HepG2 (cell line): ENCODE results near the gene ARFGAP3. TPM values are rescaled to one million over a fixed set of nuclear protein-coding genes. Genes with fewer than 3 reads are reported as not detected.

Source experiments
- ATAC-seq: fragments of 200-7000 bp; cut with Tn5 transposase; 3 replicates; pipeline ENCODE4 v1.9.1; 2020; ENCODE audit warnings: mild to moderate bottlenecking, moderate library complexity
- BruUV-seq: library from RNA; stranded (reverse); fragments of 400-500 nt; replicated peaks from 2 replicates; lab custom pipeline; 2021; lab: Mats Ljungman, UMichigan
- CTCF ChIA-PET: fragments of 300-600 bp; formaldehyde crosslinking; extraction: SDS; loops from one replicate; lab custom pipeline; 2021; ENCODE audit warnings: low total read pairs, inconsistent platforms, low intra/inter-chr PET ratio; lab: Yijun Ruan, JAX
- POLR2A ChIA-PET: fragments of 350-600 bp; sonication (Branson Sonifier 250); formaldehyde crosslinking; loops from one replicate; lab custom pipeline; 2020; ENCODE audit warnings: antibody characterized with exemption, inconsistent platforms; lab: Yijun Ruan, JAX
- DNase-seq: peaks from one replicate; pipeline ENCODE4 v3.0.0-alpha.2; 2015; ENCODE audit warnings: low spot score
- FAIRE-seq: peaks from 3 replicates; lab custom pipeline; 2011; peaks lifted over from hg19 to GRCh38; lab: Jason Lieb, UNC
- H2AFZ ChIP-seq: one replicate; pipeline ENCODE4 v1.6.1; 2011; ENCODE audit warnings: low read length, inconsistent platforms
- H3K27ac ChIP-seq: fragments of 300-600 bp; 3 replicates; pipeline ENCODE4 v1.8.0; 2011; ENCODE audit warnings: mixed run types, mild to moderate bottlenecking, mixed read lengths, low read length, inconsistent platforms; ENCODE audit not compliant: insufficient read depth; ENCODE audit errors: extremely low read length
- H3K27me3 ChIP-seq, 2 experiments: fragments of 200-600 bp in 1 of 2; 2 replicates in 1 of 2; 3 replicates in 1 of 2; pipeline versions ENCODE4 v1.6.0 to v1.8.0; 2011; ENCODE audit warnings: low read length in 2 of 2, mild to moderate bottlenecking in 2 of 2, moderate library complexity in 2 of 2, inconsistent platforms in 1 of 2; ENCODE audit not compliant: insufficient read depth in 2 of 2, control insufficient read depth in 1 of 2
- H3K36me3 ChIP-seq, 2 experiments: fragments of 200-600 bp in 1 of 2; replicated peaks in 1 of 2; 2 replicates in 1 of 2; 3 replicates in 1 of 2; pipeline versions ENCODE4 v1.5.1 to v1.8.0; 2011; ENCODE audit warnings: low read length in 2 of 2, inconsistent platforms in 1 of 2; ENCODE audit not compliant: insufficient read depth in 2 of 2, control insufficient read depth in 1 of 2
- H3K4me1 ChIP-seq: 2 replicates; pipeline ENCODE4 v1.5.1; 2012; ENCODE audit warnings: low read length, inconsistent platforms; ENCODE audit not compliant: insufficient read depth
- H3K4me2 ChIP-seq: 2 replicates; pipeline ENCODE4 v1.6.0; 2011; ENCODE audit warnings: low read depth, low read length, inconsistent platforms
- H3K4me3 ChIP-seq, 3 experiments: fragments of 200-600 bp in 1 of 3; sonication (generic), shearing (Covaris generic) in 1 of 3; replicated peaks in 1 of 3; 2 replicates each; pipeline ENCODE4 v1.5.1; 2011 to 2016; ENCODE audit warnings: low read length in 3 of 3, inconsistent platforms in 2 of 3, low read depth in 2 of 3, mild to moderate bottlenecking in 2 of 3, control low read depth in 1 of 3, mixed read lengths in 1 of 3; ENCODE audit not compliant: insufficient read depth in 1 of 3
- H3K79me2 ChIP-seq: one replicate; pipeline ENCODE4 v1.6.1; 2011; ENCODE audit warnings: low read length, inconsistent platforms; ENCODE audit not compliant: insufficient read depth
- H3K9ac ChIP-seq: 2 replicates; pipeline ENCODE4 v1.6.0; 2011; ENCODE audit warnings: mild to moderate bottlenecking, low read depth, low read length, inconsistent platforms; ENCODE audit not compliant: insufficient read depth
- H3K9me3 ChIP-seq: 2 replicates; pipeline ENCODE4 v1.5.1; 2012; ENCODE audit warnings: mild to moderate bottlenecking, low read length
- H4K20me1 ChIP-seq: 2 replicates; pipeline ENCODE4 v1.6.0; 2011; ENCODE audit warnings: inconsistent platforms, mild to moderate bottlenecking, low read length, moderate library complexity; ENCODE audit not compliant: insufficient read depth
- LCORL ChIP-seq, 2 experiments: fragments of 450-650 bp in 1 of 2; sonication (generic) in 1 of 2; formaldehyde crosslinking in 1 of 2; IDR thresholded peaks; 2 replicates each; pipeline versions ENCODE4 v1.5.0 to v1.6.1; 2017 to 2020; ENCODE audit warnings: antibody characterized with exemption in 1 of 2, missing genetic modification reagents in 1 of 2
- RXRB ChIP-seq: IDR thresholded peaks from 2 replicates; pipeline ENCODE4 v1.6.1; 2016; ENCODE audit warnings: borderline replicate concordance, missing genetic modification reagents, missing compliant biosample characterization
- SNAI1 ChIP-seq: sonication (generic); formaldehyde crosslinking; IDR thresholded peaks from 2 replicates; pipeline ENCODE4 v1.5.0; 2020; ENCODE audit warnings: mild to moderate bottlenecking, missing genetic modification reagents, borderline replicate concordance
- ZNF121 ChIP-seq: sonication (generic); formaldehyde crosslinking; IDR thresholded peaks from 2 replicates; pipeline ENCODE4 v1.5.0; 2020; ENCODE audit warnings: mild to moderate bottlenecking, missing genetic modification reagents
- ZNF263 ChIP-seq: sonication (generic); formaldehyde crosslinking; IDR thresholded peaks from 2 replicates; pipeline ENCODE4 v1.4.0; 2020; ENCODE audit warnings: missing genetic modification reagents
- ZNF331 ChIP-seq: sonication (generic); formaldehyde crosslinking; IDR thresholded peaks from 2 replicates; pipeline ENCODE4 v1.4.0; 2020; ENCODE audit warnings: missing genetic modification reagents
- ZNF33A ChIP-seq: sonication (generic); formaldehyde crosslinking; IDR thresholded peaks from 2 replicates; pipeline ENCODE4 v1.5.1; 2020; ENCODE audit warnings: missing genetic modification reagents, mild to moderate bottlenecking, moderate library complexity, borderline replicate concordance
- ZNF607 ChIP-seq: sonication (generic); formaldehyde crosslinking; IDR thresholded peaks from 2 replicates; pipeline ENCODE4 v1.5.1; 2020; ENCODE audit warnings: missing genetic modification reagents, mild to moderate bottlenecking, borderline replicate concordance
- ZNF766 ChIP-seq: sonication (generic); formaldehyde crosslinking; IDR thresholded peaks from 2 replicates; pipeline ENCODE4 v1.5.0; 2020; ENCODE audit warnings: missing genetic modification reagents, borderline replicate concordance
- ZSCAN22 ChIP-seq: sonication (generic); formaldehyde crosslinking; IDR thresholded peaks from 2 replicates; pipeline ENCODE4 v1.4.0; 2020; ENCODE audit warnings: mild to moderate bottlenecking, missing genetic modification reagents
- WGBS: methylation state at CpG from one replicate; pipeline ENCODE4 v1.1.6; 2017; ENCODE audit warnings: low lambda C conversion rate; 5-methylcytosine and 5-hydroxymethylcytosine counted together
- in situ Hi-C: cut with HindIII; loops from 2 replicates; pipeline ENCODE4 v1.10.0; 2017; ENCODE audit warnings: low pct_unique_long_range_greater_than_20kb; ENCODE audit not compliant: extremely low pct_ligation_motif_present
- intact Hi-C: fragments of 100-400 bp; cut with micrococcal nuclease; formaldehyde crosslinking; loops from one replicate; pipeline ENCODE4 v1.10.0; 2022; ENCODE audit not compliant: unreplicated experiment
- polyA plus RNA-seq, 8 experiments: library from polyadenylated mRNA; depleted of rRNA in 3 of 8; stranded (reverse) in 7 of 8; unstranded in 1 of 8; fragments of >200 nt; fragmentation: Illumina TruSeq in 4 of 8; extraction: Trizol in 4 of 8; gene quantifications; 2 replicates each; pipeline versions ENCODE4 v1.2.1 to v1.2.3, GENCODE V29; 2011 to 2016; ENCODE audit warnings: low read depth in 4 of 8, missing spikeins in 1 of 8, mixed read lengths in 1 of 8; ENCODE audit not compliant: insufficient read depth in 1 of 8
- total RNA-seq, 5 experiments: library from RNA; depleted of rRNA; stranded (reverse); fragments of >200 nt; fragmentation: Illumina TruSeq; extraction: Trizol; gene quantifications; 2 replicates each; pipeline ENCODE4 v1.2.3, GENCODE V29; 2016; ENCODE audit warnings: low read depth in 1 of 5
- TF ChIP-seq, protein P1 (sequence below): sonication (generic); formaldehyde crosslinking; conservative IDR thresholded peaks from 2 replicates; pipeline ENCODE4 v1.8.0; 2022; ENCODE audit warnings: low read depth, missing genetic modification reagents
- TF ChIP-seq, protein P2 (sequence below): sonication (generic); formaldehyde crosslinking; IDR thresholded peaks from 2 replicates; pipeline ENCODE4 v1.5.0; 2020; ENCODE audit warnings: mild to moderate bottlenecking, missing genetic modification reagents
- TF ChIP-seq, protein P3 (sequence below): IDR thresholded peaks from 2 replicates; pipeline ENCODE4 v1.6.1; 2016; ENCODE audit warnings: missing compliant biosample characterization, missing genetic modification reagents, borderline replicate concordance
- TF ChIP-seq, protein P4 (sequence below), 2 experiments: sonication (generic) in 1 of 2; formaldehyde crosslinking in 1 of 2; IDR thresholded peaks; 2 replicates each; pipeline versions ENCODE4 v1.5.1 to v1.6.1; 2011 to 2020; ENCODE audit warnings: borderline replicate concordance in 1 of 2, low read depth in 1 of 2, low read length in 1 of 2, mild to moderate bottlenecking in 1 of 2, missing genetic modification reagents in 1 of 2, moderate library complexity in 1 of 2

Gene ARFGAP3
- total and polyA plus RNA-seq, 2 of the 13 experiments (the other 11 are each of a cell fraction or from before 2014, with no cell fraction given), result 41.7 to 61.6 TPM

DNA sequence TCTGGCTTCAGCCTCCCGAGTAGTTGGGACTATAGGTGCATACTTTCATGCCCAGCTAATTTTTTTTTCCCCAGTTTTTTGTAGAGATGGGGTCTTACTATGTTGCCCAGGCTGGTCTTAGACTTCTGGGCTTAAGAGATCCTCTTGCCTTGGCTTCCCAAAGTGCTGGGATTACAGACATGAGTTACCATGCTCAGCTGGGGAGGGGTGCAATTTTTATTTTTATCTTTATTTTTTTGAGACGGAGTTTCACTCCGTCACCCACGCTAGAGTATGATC, 86.7 kb downstream of the ARFGAP3 start:
- Histone ChIP-seq H4K20me1 (no peaks in the 10 kb centered on the region), H3K4me1 (peaks cover 70% of the 10 kb centered on the region), H3K79me2 (no peaks in the 10 kb centered on the region), H3K4me2 (peak overlapping the region; percentile 73; the same call in 1 of the 2 replicates), H3K36me3 (no peaks in the 10 kb centered on the region), H3K4me3 (no peak overlapping the region), H3K9me3 (no peaks in the 10 kb centered on the region), H2AFZ (no peak overlapping the region), H3K27ac (no peak overlapping the region), H3K9ac (no peak overlapping the region), H3K27me3 (peaks cover 0 to 2% of the 10 kb centered on the region in 2 experiments; a peak in 3 of 5 replicates)
- POLR2A ChIA-PET, result no interaction called here
- DNase-seq (no peak), FAIRE-seq (no peak), ATAC-seq (no peak)
- intact Hi-C loops, result no loop called here
- in situ Hi-C loops, result loop anchor here (5.0 kb wide), 1 partner anchor 97 kb away; no protein-coding TSS in a partner anchor
- BruUV-seq, result no TSS peak
- WGBS, result 80% methylated on average over 4 of the region's 4 CpGs
- CTCF ChIA-PET, result no interaction called here
- TF ChIP-seq ZNF766 (CRISPR knock-in tag), result no peak
- TF ChIP-seq, protein P1, sequence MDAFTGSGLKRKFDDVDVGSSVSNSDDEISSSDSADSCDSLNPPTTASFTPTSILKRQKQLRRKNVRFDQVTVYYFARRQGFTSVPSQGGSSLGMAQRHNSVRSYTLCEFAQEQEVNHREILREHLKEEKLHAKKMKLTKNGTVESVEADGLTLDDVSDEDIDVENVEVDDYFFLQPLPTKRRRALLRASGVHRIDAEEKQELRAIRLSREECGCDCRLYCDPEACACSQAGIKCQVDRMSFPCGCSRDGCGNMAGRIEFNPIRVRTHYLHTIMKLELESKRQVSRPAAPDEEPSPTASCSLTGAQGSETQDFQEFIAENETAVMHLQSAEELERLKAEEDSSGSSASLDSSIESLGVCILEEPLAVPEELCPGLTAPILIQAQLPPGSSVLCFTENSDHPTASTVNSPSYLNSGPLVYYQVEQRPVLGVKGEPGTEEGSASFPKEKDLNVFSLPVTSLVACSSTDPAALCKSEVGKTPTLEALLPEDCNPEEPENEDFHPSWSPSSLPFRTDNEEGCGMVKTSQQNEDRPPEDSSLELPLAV, result no peak
- TF ChIP-seq ZNF607 (CRISPR knock-in tag), result 0 out of 2 replicates have a peak, but pooled peaks have one; percentile 1
- TF ChIP-seq ZNF263 (CRISPR knock-in tag), result no peak
- TF ChIP-seq ZNF331 (CRISPR knock-in tag), result no peak
- no peak for TF ChIP-seq ZNF33A (CRISPR knock-in tag)
- no peak for TF ChIP-seq ZSCAN22 (CRISPR knock-in tag)
- peak; percentile 74 for TF ChIP-seq ZNF121 (CRISPR knock-in tag)
- no peak for TF ChIP-seq LCORL (IDR thresholded peaks at IDR 0.05)
- no peak for TF ChIP-seq LCORL (CRISPR knock-in tag; IDR thresholded peaks at IDR 0.05)
- TF ChIP-seq, protein P2, sequence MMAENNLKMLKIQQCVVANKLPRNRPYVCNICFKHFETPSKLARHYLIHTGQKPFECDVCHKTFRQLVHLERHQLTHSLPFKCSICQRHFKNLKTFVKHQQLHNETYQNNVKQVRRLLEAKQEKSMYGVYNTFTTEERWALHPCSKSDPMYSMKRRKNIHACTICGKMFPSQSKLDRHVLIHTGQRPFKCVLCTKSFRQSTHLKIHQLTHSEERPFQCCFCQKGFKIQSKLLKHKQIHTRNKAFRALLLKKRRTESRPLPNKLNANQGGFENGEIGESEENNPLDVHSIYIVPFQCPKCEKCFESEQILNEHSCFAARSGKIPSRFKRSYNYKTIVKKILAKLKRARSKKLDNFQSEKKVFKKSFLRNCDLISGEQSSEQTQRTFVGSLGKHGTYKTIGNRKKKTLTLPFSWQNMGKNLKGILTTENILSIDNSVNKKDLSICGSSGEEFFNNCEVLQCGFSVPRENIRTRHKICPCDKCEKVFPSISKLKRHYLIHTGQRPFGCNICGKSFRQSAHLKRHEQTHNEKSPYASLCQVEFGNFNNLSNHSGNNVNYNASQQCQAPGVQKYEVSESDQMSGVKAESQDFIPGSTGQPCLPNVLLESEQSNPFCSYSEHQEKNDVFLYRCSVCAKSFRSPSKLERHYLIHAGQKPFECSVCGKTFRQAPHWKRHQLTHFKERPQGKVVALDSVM, result peak; percentile 24; the same call in 1 of the 2 replicates
- no peak for TF ChIP-seq RXRB (CRISPR knock-in tag)
- TF ChIP-seq, protein P3, sequence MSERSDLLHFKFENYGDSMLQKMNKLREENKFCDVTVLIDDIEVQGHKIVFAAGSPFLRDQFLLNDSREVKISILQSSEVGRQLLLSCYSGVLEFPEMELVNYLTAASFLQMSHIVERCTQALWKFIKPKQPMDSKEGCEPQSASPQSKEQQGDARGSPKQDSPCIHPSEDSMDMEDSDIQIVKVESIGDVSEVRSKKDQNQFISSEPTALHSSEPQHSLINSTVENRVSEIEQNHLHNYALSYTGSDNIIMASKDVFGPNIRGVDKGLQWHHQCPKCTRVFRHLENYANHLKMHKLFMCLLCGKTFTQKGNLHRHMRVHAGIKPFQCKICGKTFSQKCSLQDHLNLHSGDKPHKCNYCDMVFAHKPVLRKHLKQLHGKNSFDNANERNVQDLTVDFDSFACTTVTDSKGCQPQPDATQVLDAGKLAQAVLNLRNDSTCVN (CRISPR knock-in tag), result no peak
- TF ChIP-seq, protein P4, sequence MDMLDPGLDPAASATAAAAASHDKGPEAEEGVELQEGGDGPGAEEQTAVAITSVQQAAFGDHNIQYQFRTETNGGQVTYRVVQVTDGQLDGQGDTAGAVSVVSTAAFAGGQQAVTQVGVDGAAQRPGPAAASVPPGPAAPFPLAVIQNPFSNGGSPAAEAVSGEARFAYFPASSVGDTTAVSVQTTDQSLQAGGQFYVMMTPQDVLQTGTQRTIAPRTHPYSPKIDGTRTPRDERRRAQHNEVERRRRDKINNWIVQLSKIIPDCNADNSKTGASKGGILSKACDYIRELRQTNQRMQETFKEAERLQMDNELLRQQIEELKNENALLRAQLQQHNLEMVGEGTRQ (IDR thresholded peaks at IDR 0.05; ENCODE audit: low read depth, low read length), result no peak
- TF ChIP-seq, protein P4 (CRISPR knock-in tag; IDR thresholded peaks at IDR 0.05; ENCODE audit: borderline replicate concordance), result no peak
- no peak for TF ChIP-seq SNAI1 (CRISPR knock-in tag)
